Uterus (tissue), 2 donors: Measurements from ENCODE around the gene ZMYND15.

ENCODE experiments used
- POLR2A ChIP-seq, 2 donors: fragments of 450-650 bp; IDR thresholded peaks; one replicate each; pipeline ENCODE4 v1.6.1; 2016; ENCODE audit warnings: antibody characterized with exemption in 2 of 2, mild to moderate bottlenecking in 1 of 2, moderate library complexity in 1 of 2
- TF ChIP-seq, protein P1 (sequence below), 4 experiments: fragments of 200-600 bp in 2 of 4; fragments of 450-650 bp in 2 of 4; sonication (generic) in 2 of 4; IDR thresholded peaks; one replicate each; pipeline ENCODE4 v1.5.1; 2016 to 2019; ENCODE audit warnings: antibody characterized with exemption in 4 of 4, mild to moderate bottlenecking in 2 of 4, moderate library complexity in 1 of 4

DNA sequence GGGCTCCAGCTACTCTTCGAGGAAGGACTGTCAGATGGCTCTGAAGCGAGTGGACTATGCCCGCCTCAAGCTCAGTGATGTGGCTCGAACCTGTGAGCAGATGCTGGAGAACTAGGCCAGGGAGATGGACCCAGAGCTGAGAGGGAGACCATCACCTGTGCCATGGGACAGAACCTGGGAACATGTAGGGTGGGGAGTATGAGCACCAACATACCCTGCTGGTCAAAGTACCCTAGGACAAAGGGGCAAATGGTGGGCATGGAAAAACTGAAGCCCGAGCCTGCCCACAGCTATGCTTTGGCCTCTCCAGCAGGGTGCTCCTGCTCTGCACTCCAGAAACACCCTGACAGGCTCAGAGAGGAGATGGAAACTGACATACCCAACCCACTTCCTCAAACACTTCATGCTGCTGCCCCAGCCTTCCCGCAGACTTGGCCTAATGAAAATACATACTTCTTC is 6.5 kb upstream of the ZMYND15 start:
- TF ChIP-seq, protein P1, sequence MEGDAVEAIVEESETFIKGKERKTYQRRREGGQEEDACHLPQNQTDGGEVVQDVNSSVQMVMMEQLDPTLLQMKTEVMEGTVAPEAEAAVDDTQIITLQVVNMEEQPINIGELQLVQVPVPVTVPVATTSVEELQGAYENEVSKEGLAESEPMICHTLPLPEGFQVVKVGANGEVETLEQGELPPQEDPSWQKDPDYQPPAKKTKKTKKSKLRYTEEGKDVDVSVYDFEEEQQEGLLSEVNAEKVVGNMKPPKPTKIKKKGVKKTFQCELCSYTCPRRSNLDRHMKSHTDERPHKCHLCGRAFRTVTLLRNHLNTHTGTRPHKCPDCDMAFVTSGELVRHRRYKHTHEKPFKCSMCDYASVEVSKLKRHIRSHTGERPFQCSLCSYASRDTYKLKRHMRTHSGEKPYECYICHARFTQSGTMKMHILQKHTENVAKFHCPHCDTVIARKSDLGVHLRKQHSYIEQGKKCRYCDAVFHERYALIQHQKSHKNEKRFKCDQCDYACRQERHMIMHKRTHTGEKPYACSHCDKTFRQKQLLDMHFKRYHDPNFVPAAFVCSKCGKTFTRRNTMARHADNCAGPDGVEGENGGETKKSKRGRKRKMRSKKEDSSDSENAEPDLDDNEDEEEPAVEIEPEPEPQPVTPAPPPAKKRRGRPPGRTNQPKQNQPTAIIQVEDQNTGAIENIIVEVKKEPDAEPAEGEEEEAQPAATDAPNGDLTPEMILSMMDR (IDR thresholded peaks at IDR 0.05) = no peak
- TF ChIP-seq POLR2A (IDR thresholded peaks at IDR 0.05) = no peak
